K562 (cell line): ENCODE measurements around the gene NFATC4. TPM values are rescaled to one million over a fixed set of nuclear protein-coding genes. Genes with fewer than 3 reads are reported as not detected.

Experiments
- ATAC-seq: fragments of 200-7000 bp; cut with Tn5 transposase; 3 replicates; pipeline ENCODE4 v1.9.1; 2020; ENCODE audit warnings: moderate library complexity
- BruUV-seq: library from RNA; stranded (reverse); fragments of 400-500 nt; replicated peaks from 2 replicates; lab custom pipeline; 2021; lab: Mats Ljungman, UMichigan
- CTCF ChIA-PET: fragments of 300-600 bp; formaldehyde crosslinking; extraction: SDS; loops from one replicate; lab custom pipeline; 2021; ENCODE audit warnings: low intra/inter-chr PET ratio; lab: Yijun Ruan, JAX
- POLR2A ChIA-PET: fragments of 300-600, 350-650 bp; sonication (Branson Sonifier 250); formaldehyde crosslinking; extraction: SDS; loops from one replicate; lab custom pipeline; 2021; ENCODE audit warnings: antibody characterized with exemption, inconsistent platforms; lab: Yijun Ruan, JAX
- DNase-seq, 4 experiments: peaks; one replicate each; pipeline versions ENCODE4 v3.0.0 to v3.0.0-alpha.2; 2011 to 2018; ENCODE audit warnings: low spot score in 3 of 4, mixed read lengths in 3 of 4; ENCODE audit errors: extremely low read depth in 1 of 4
- FAIRE-seq: peaks from 2 replicates; lab custom pipeline; 2011; peaks lifted over from hg19 to GRCh38; lab: Jason Lieb, UNC
- H2AFZ ChIP-seq: 2 replicates; pipeline ENCODE4 v1.6.0; 2011; ENCODE audit warnings: low read depth, low read length, control low read depth, inconsistent platforms
- H3K27ac ChIP-seq: fragments of 200-600 bp; 3 replicates; pipeline ENCODE4 v1.8.0; 2011; ENCODE audit warnings: low read depth, mild to moderate bottlenecking, control low read depth, inconsistent platforms, low read length, moderate library complexity, mixed read lengths; ENCODE audit errors: extremely low read depth
- H3K27me3 ChIP-seq, 2 experiments: fragments of 300-600 bp in 1 of 2; 2 replicates in 1 of 2; 3 replicates in 1 of 2; pipeline versions ENCODE4 v1.6.0 to v1.8.0; 2011; ENCODE audit warnings: inconsistent platforms in 2 of 2, low read length in 2 of 2, mild to moderate bottlenecking in 1 of 2, mixed read lengths in 1 of 2, moderate library complexity in 1 of 2; ENCODE audit not compliant: control insufficient read depth in 2 of 2, insufficient read depth in 2 of 2
- H3K36me3 ChIP-seq: fragments of 300-600 bp; 3 replicates; pipeline ENCODE4 v1.8.0; 2011; ENCODE audit warnings: mild to moderate bottlenecking, low read length, inconsistent platforms; ENCODE audit not compliant: control insufficient read depth, insufficient read depth
- H3K4me1 ChIP-seq, 2 experiments: fragments of 200-600 bp in 1 of 2; replicated peaks in 1 of 2; 2 replicates in 1 of 2; 3 replicates in 1 of 2; pipeline versions ENCODE4 v1.5.1 to v1.8.0; 2011; ENCODE audit warnings: inconsistent platforms in 2 of 2, low read length in 2 of 2, mild to moderate bottlenecking in 1 of 2, mixed read lengths in 1 of 2, moderate library complexity in 1 of 2; ENCODE audit not compliant: control insufficient read depth in 2 of 2, insufficient read depth in 2 of 2
- H3K4me2 ChIP-seq: 2 replicates; pipeline ENCODE4 v1.6.1; 2011; ENCODE audit warnings: low read length, control low read depth, inconsistent platforms, mixed read lengths; ENCODE audit not compliant: insufficient read depth
- H3K4me3 ChIP-seq: fragments of 200-600 bp; sonication (generic), shearing (Covaris generic); 2 replicates; pipeline ENCODE4 v1.5.1; 2016; ENCODE audit warnings: control low read depth, inconsistent platforms
- H3K79me2 ChIP-seq: fragments of 200-600 bp; 3 replicates; pipeline ENCODE4 v1.8.0; 2011; ENCODE audit warnings: low read length, inconsistent platforms; ENCODE audit not compliant: control insufficient read depth, insufficient read depth
- H3K9ac ChIP-seq, 2 experiments: 2 replicates each; pipeline versions ENCODE4 v1.6.0 to v1.6.1; 2011; ENCODE audit warnings: low read depth in 2 of 2, low read length in 2 of 2, control low read depth in 1 of 2, inconsistent platforms in 1 of 2, mild to moderate bottlenecking in 1 of 2, mixed read lengths in 1 of 2; ENCODE audit not compliant: insufficient read depth in 1 of 2
- H3K9me1 ChIP-seq: one replicate; pipeline ENCODE4 v1.6.0; 2011; ENCODE audit warnings: inconsistent platforms, mild to moderate bottlenecking, low read length, moderate library complexity; ENCODE audit not compliant: control insufficient read depth, insufficient read depth
- H3K9me3 ChIP-seq: replicated peaks from 2 replicates; pipeline ENCODE4 v1.5.1; 2011; ENCODE audit warnings: low read depth, low read length, inconsistent platforms; ENCODE audit not compliant: control insufficient read depth, insufficient read depth
- H4K20me1 ChIP-seq: replicated peaks from 2 replicates; pipeline ENCODE4 v1.6.1; 2011; ENCODE audit warnings: low read length, inconsistent platforms, mixed read lengths; ENCODE audit not compliant: control insufficient read depth, insufficient read depth
- EZH2 ChIP-seq: IDR thresholded peaks from 2 replicates; pipeline ENCODE4 v1.6.1; 2012; ENCODE audit warnings: low read depth, mild to moderate bottlenecking, inconsistent platforms, low read length, borderline replicate concordance
- ZNF668 ChIP-seq: fragments of 250-450 bp; sonication (Bioruptor Pico); IDR thresholded peaks from 2 replicates; pipeline ENCODE4 v1.8.0; 2022; ENCODE audit warnings: mild to moderate bottlenecking, inconsistent platforms
- WGBS: fragments of 100-300 bp; shearing (Covaris generic); methylation state at CpG from one replicate; pipeline ENCODE4 v1.1.6; 2016; ENCODE audit warnings: low coverage, mixed read lengths; ENCODE audit not compliant: insufficient coverage; ENCODE audit errors: missing lambda C conversion rate; 5-methylcytosine and 5-hydroxymethylcytosine counted together
- in situ Hi-C: fragments of 300-500 bp; cut with MboI; formaldehyde crosslinking; loops from 4 replicates; pipeline ENCODE4 v1.15.0; 2018; ENCODE audit warnings: inconsistent platforms, mixed read lengths
- intact Hi-C: fragments of 100-400 bp; cut with micrococcal nuclease; formaldehyde crosslinking; loops from 2 replicates; pipeline ENCODE4 v1.14.2; 2022
- polyA plus RNA-seq, 8 experiments: library from polyadenylated mRNA; depleted of rRNA in 4 of 8; stranded (reverse) in 5 of 8; unstranded in 3 of 8; fragments of >200 nt; fragmentation: Nextera tagmentation in 2 of 8; fragmentation: Illumina TruSeq in 1 of 8; extraction: Ambion mirVana in 2 of 8; extraction: Trizol in 1 of 8; gene quantifications; 2 replicates each; pipeline versions ENCODE4 v1.2.1 to v1.2.3, GENCODE V29; 2011 to 2014; ENCODE audit warnings: inconsistent platforms in 1 of 8, missing spikeins in 1 of 8
- total RNA-seq, 7 experiments: library from RNA; depleted of rRNA in 6 of 7; stranded (reverse); fragments of >200 nt in 6 of 7; fragmentation: Illumina TruSeq in 2 of 7; extraction: Trizol in 2 of 7; gene quantifications; 2 replicates each; pipeline versions ENCODE4 v1.2.1 to v1.2.3, GENCODE V29; 2011 to 2021; ENCODE audit warnings: low replicate concordance in 1 of 7
- TF ChIP-seq, protein P1 (sequence below): IDR thresholded peaks from 2 replicates; pipeline ENCODE4 v1.6.1; 2012; ENCODE audit warnings: low read depth, low read length, improper control_type of control experiment, borderline replicate concordance
- TF ChIP-seq, protein P2 (sequence below), 2 experiments: IDR thresholded peaks; 2 replicates each; pipeline ENCODE4 v1.6.1; 2011; ENCODE audit warnings: borderline replicate concordance in 1 of 2, control low read depth in 1 of 2, low read depth in 1 of 2, low read length in 1 of 2, mild to moderate bottlenecking in 1 of 2, mixed read lengths in 1 of 2, moderate library complexity in 1 of 2; ENCODE audit not compliant: insufficient read depth in 1 of 2, insufficient read length in 1 of 2, poor library complexity in 1 of 2, severe bottlenecking in 1 of 2; ENCODE audit errors: extremely low read depth in 1 of 2
- TF ChIP-seq, protein P3 (sequence below): fragments of 250-450 bp; sonication (Bioruptor Pico); IDR thresholded peaks from 2 replicates; pipeline ENCODE4 v1.8.0; 2022; ENCODE audit warnings: inconsistent platforms
- TF ChIP-seq, protein P4 (sequence below): sonication (generic); formaldehyde crosslinking; IDR thresholded peaks from 2 replicates; pipeline ENCODE4 v1.8.1; 2023; ENCODE audit warnings: mild to moderate bottlenecking, missing genetic modification reagents

Gene NFATC4
- total and polyA plus RNA-seq, 9 of the 15 experiments (the other 6 are each of a cell fraction or from before 2014, with no cell fraction given) = 0.25 to 3.8 (median 0.78) TPM; not detected in 1

DNA sequence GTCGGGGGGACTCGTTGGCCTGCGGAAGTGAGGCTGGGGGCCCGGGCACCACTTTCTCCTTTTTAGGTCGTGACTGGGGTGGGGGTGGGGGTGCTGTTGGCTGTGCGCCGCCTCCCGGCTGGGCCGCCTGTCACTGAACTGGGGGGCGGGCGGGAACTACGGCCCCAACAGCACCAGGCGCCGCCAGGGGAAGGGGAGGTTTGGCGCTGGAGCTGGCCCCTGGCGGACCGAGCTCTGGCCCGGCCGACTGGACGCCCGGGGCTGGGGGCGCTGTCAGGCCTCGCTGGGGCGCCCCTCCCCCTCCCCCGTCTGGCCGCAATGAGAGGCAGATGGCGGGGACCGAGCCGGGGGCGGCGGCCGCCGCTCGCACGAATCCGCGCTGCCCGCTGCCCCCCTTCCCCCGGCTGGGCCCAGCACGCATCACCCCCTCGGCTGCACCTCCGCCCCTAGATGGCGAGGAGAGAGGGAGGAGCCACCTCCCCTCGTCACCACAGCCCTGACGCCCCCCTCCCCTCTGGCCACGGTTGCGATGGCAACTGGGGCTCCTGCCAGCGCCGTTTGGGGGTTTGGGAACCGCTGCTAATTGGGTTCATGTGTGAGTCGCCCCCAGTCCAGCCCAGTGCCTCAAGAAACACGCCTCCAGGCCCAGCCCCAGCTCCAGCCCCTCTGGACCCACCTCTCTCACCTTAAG, 723 bp downstream of the NFATC4 start (continued):
- TF ChIP-seq, protein P1, sequence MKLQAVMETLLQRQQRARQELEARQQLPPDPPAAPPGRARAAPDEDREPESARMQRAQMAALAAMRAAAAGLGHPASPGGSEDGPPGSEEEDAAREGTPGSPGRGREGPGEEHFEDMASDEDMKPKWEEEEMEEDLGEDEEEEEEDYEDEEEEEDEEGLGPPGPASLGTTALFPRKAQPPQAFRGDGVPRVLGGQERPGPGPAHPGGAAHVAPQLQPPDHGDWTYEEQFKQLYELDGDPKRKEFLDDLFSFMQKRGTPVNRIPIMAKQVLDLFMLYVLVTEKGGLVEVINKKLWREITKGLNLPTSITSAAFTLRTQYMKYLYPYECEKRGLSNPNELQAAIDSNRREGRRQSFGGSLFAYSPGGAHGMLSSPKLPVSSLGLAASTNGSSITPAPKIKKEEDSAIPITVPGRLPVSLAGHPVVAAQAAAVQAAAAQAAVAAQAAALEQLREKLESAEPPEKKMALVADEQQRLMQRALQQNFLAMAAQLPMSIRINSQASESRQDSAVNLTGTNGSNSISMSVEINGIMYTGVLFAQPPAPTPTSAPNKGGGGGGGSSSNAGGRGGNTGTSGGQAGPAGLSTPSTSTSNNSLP = no peak
- TF ChIP-seq, protein P2, sequence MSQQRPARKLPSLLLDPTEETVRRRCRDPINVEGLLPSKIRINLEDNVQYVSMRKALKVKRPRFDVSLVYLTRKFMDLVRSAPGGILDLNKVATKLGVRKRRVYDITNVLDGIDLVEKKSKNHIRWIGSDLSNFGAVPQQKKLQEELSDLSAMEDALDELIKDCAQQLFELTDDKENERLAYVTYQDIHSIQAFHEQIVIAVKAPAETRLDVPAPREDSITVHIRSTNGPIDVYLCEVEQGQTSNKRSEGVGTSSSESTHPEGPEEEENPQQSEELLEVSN (IDR thresholded peaks at IDR 0.05; ENCODE audit: borderline replicate concordance in 1 of 2, extremely low read depth in 1 of 2, insufficient read depth in 1 of 2, insufficient read length in 1 of 2, low read depth in 1 of 2, low read length in 1 of 2, poor library complexity in 1 of 2, severe bottlenecking in 1 of 2) = peak in 1 of 2 experiments; percentile 48

DNA sequence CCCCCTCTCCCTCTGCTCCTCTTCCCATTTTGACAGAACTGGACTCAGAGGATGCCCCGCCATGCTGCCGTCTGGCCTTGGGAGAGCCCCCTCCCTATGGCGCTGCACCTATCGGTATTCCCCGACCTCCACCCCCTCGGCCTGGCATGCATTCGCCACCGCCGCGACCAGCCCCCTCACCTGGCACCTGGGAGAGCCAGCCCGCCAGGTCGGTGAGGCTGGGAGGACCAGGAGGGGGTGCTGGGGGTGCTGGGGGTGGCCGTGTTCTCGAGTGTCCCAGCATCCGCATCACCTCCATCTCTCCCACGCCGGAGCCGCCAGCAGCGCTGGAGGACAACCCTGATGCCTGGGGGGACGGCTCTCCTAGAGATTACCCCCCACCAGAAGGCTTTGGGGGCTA, 1.5 kb downstream of the NFATC4 start:
- ATAC-seq (no peak), DNase-seq (no peak), FAIRE-seq (no peak)
- TF ChIP-seq EZH2 (no peak), ZNF668 (no peak)
- TF ChIP-seq, protein P3, sequence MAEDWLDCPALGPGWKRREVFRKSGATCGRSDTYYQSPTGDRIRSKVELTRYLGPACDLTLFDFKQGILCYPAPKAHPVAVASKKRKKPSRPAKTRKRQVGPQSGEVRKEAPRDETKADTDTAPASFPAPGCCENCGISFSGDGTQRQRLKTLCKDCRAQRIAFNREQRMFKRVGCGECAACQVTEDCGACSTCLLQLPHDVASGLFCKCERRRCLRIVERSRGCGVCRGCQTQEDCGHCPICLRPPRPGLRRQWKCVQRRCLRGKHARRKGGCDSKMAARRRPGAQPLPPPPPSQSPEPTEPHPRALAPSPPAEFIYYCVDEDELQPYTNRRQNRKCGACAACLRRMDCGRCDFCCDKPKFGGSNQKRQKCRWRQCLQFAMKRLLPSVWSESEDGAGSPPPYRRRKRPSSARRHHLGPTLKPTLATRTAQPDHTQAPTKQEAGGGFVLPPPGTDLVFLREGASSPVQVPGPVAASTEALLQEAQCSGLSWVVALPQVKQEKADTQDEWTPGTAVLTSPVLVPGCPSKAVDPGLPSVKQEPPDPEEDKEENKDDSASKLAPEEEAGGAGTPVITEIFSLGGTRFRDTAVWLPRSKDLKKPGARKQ (CRISPR knock-in tag) = no peak
- TF ChIP-seq, protein P4, sequence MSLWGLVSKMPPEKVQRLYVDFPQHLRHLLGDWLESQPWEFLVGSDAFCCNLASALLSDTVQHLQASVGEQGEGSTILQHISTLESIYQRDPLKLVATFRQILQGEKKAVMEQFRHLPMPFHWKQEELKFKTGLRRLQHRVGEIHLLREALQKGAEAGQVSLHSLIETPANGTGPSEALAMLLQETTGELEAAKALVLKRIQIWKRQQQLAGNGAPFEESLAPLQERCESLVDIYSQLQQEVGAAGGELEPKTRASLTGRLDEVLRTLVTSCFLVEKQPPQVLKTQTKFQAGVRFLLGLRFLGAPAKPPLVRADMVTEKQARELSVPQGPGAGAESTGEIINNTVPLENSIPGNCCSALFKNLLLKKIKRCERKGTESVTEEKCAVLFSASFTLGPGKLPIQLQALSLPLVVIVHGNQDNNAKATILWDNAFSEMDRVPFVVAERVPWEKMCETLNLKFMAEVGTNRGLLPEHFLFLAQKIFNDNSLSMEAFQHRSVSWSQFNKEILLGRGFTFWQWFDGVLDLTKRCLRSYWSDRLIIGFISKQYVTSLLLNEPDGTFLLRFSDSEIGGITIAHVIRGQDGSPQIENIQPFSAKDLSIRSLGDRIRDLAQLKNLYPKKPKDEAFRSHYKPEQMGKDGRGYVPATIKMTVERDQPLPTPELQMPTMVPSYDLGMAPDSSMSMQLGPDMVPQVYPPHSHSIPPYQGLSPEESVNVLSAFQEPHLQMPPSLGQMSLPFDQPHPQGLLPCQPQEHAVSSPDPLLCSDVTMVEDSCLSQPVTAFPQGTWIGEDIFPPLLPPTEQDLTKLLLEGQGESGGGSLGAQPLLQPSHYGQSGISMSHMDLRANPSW = no peak
- Histone ChIP-seq H3K27ac (no peak overlapping the region), H4K20me1 (no peaks in the 10 kb centered on the region), H3K79me2 (no peaks in the 10 kb centered on the region), H3K4me1 (peaks cover 12 to 49% of the 10 kb centered on the region in 2 experiments; a peak in 4 of 5 replicates), H3K9me1 (no peaks in the 10 kb centered on the region), H2AFZ (no peak overlapping the region; the same call in 1 of the 2 replicates), H3K4me2 (no peak overlapping the region), H3K9me3 (no peaks in the 10 kb centered on the region), H3K27me3 (no peaks in the 10 kb centered on the region), H3K9ac (no peak overlapping the region), H3K36me3 (no peaks in the 10 kb centered on the region), H3K4me3 (no peak overlapping the region)
- POLR2A ChIA-PET = interaction anchor here (1.7 kb wide), 1 partner anchor 10 kb away, joined by 6 read pairs; no protein-coding TSS in a partner anchor
- intact Hi-C loops (loop anchor here (5.0 kb wide), 1 partner anchor 37 kb away; no protein-coding TSS in a partner anchor), in situ Hi-C loops (no loop called here)
- no TSS peak for BruUV-seq
- no CpG with 5 or more reads among the region's 20 CpGs for WGBS
- CTCF ChIA-PET = no interaction called here
